SIG-M5 treated with dmso at 0.1 percent for 504 hours (cell line): ENCODE data around the gene DYNLT2B.
"Not testable (repeated sequence)": the region's sequence is repeated elsewhere in the genome, so short reads cannot be mapped to it uniquely, and the experiment has no call there.

ENCODE experiments used
- DNase-seq: peaks from one replicate; lab custom pipeline; 2025; ENCODE audit not compliant: unreplicated experiment; lab: John Stamatoyannopoulos, UW

DYNLT2B gene

GRCh38 chr3:196327405-196327804 lies 9.4 kb upstream of the DYNLT2B start:
- DNase-seq, result no peak

GRCh38 chr3:196326936-196327335 lies 8.9 kb upstream of the DYNLT2B start:
- DNase-seq, result no peak

- no peak for DNase-seq
These were observed 5.7 kb upstream of the DYNLT2B start for GRCh38 chr3:196323691-196324090.

- DNase-seq, result no peak
These were observed 5.0 kb upstream of the DYNLT2B start for GRCh38 chr3:196323016-196323415.

- DNase-seq, result no peak
These were observed 3.1 kb upstream of the DYNLT2B start for GRCh38 chr3:196321162-196321561.

GRCh38 chr3:196320137-196320536 lies 2.1 kb upstream of the DYNLT2B start:
- no peak for DNase-seq

GRCh38 chr3:196316799-196317686 lies 997 bp downstream of the DYNLT2B start:
- not testable (repeated sequence) for DNase-seq

- no peak for DNase-seq
These were observed 2.2 kb downstream of the DYNLT2B start for GRCh38 chr3:196315821-196316220.

- DNase-seq, result no peak
These were observed 3.4 kb downstream of the DYNLT2B start for GRCh38 chr3:196314597-196314996.

GRCh38 chr3:196314086-196314485 lies 4.0 kb downstream of the DYNLT2B start:
- DNase-seq, result not testable (repeated sequence)

GRCh38 chr3:196302960-196303359 lies 15.1 kb downstream of the DYNLT2B start:
- DNase-seq, result not testable (repeated sequence)

GRCh38 chr3:196302551-196302950 lies 15.5 kb downstream of the DYNLT2B start:
- DNase-seq, result not testable (repeated sequence)

- DNase-seq, result no peak
These were observed 19.5 kb downstream of the DYNLT2B start for GRCh38 chr3:196298521-196298920.

GRCh38 chr3:196292286-196292923 lies 25.6 kb downstream of the DYNLT2B start:
- no peak for DNase-seq

GRCh38 chr3:196288141-196288460 lies 29.9 kb downstream of the DYNLT2B start:
- DNase-seq, result peak; percentile 54

- peak; percentile 99 for DNase-seq
These were observed 30.4 kb downstream of the DYNLT2B start, which contains the start of gene PCYT1A for GRCh38 chr3:196287440-196288140. TSS of gene PCYT1A (minus strand) at chr3:196287726. CDS start at chr3:196270531, 17,195 bp downstream.

GRCh38 chr3:196287090-196287439 lies 31.0 kb downstream of the DYNLT2B start:
- DNase-seq, result peak; percentile 66

GRCh38 chr3:196284396-196284795 lies 33.6 kb downstream of the DYNLT2B start:
- DNase-seq, result no peak

GRCh38 chr3:196281962-196282361 lies 36.1 kb downstream of the DYNLT2B start:
- DNase-seq, result no peak

- DNase-seq, result no peak
These were observed 37.2 kb downstream of the DYNLT2B start for GRCh38 chr3:196280689-196281440.

GRCh38 chr3:196275126-196275525 lies 42.9 kb downstream of the DYNLT2B start:
- no peak for DNase-seq
